NT2/D1 (cell line): ENCODE data around the gene PTMS.

Source experiments
- SUZ12 ChIP-seq: IDR thresholded peaks from 2 replicates; pipeline ENCODE4 v1.6.1; 2011; ENCODE audit not compliant: insufficient read length, insufficient read depth; ENCODE audit errors: extremely low read depth
- ZNF274 ChIP-seq: IDR thresholded peaks from 2 replicates; pipeline ENCODE4 v1.6.1; 2011; ENCODE audit warnings: mild to moderate bottlenecking, low read depth, low read length

DNA sequence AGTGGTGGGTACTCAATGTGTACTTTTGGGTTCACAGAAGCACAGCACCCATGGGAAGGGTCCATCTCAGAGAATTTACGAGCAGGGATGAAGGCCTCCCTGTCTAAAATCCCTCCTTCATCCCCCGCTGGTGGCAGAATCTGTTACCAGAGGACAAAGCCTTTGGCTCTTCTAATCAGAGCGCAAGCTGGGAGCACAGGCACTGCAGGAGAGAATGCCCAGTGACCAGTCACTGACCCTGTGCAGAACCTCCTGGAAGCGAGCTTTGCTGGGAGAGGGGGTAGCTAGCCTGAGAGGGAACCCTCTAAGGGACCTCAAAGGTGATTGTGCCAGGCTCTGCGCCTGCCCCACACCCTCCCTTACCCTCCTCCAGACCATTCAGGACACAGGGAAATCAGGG is 54.0 kb downstream of the PTMS start:
- TF ChIP-seq ZNF274 (no peak), SUZ12 (no peak)
